ENCODE results near the gene HLF. TPM values are rescaled to one million over a fixed set of nuclear protein-coding genes. Genes with fewer than 3 reads are reported as not detected.

HLF gene
- total and polyA plus RNA-seq, 10 of the 15 experiments (the other 5 are each of a cell fraction or from before 2014, with no cell fraction given): 0.01 to 0.33 (median 0.20) TPM; not detected in 3

DNA sequence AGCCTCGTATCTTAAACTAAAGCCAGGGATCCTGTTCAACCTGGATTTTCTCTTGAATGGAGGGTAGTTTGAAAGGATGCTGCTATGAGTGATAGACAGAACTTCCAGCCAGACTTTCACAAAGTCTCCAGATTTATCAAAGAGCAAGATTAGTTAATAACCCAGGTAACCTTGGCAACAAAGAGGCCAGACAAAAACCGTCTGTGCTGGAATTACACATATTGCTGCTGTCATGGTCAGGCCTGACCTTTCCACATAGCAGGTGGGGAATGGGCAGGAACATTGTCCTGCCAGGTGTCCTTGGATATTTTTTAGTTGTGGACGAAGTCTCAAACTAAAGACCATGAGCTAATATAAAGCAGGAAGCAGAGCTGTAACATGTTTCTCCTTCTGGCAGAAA, 52.5 kb downstream of the HLF start:
- DNase-seq (ENCODE audit: low read depth, low spot score) (no peak), FAIRE-seq (no peak), ATAC-seq (no peak)
- Histone ChIP-seq H3K79me2 (ENCODE audit: control insufficient read depth, insufficient read depth, low read length) (no peaks in the 10 kb centered on the region), H3K9me3 (replicated peaks; ENCODE audit: control insufficient read depth, insufficient read depth, low read length) (no peaks in the 10 kb centered on the region), H3K9ac (ENCODE audit: control insufficient read depth, insufficient read depth, low read length) (no peak overlapping the region), H2AFZ (ENCODE audit: control insufficient read depth, low read depth, low read length) (no peak overlapping the region), H3K4me3 (no peak overlapping the region), H3K27ac (ENCODE audit: control insufficient read depth, insufficient read depth) (no peak overlapping the region), H3K36me3 (ENCODE audit: control insufficient read depth in 2 of 2, insufficient read depth in 2 of 2, low read length in 1 of 2) (no peaks in the 10 kb centered on the region), H3K4me2 (ENCODE audit: control insufficient read depth, insufficient read depth) (no peak overlapping the region), H3K27me3 (replicated peaks in 1 of 2; ENCODE audit: control insufficient read depth in 2 of 2, insufficient read depth in 2 of 2, low read length in 1 of 2) (peaks cover 0 to 2% of the 10 kb centered on the region in 2 experiments; a peak in 1 of 4 replicates), H3K4me1 (ENCODE audit: control insufficient read depth, insufficient read depth, low read length) (no peaks in the 10 kb centered on the region), H4K20me1 (ENCODE audit: control insufficient read depth, insufficient read depth) (no peaks in the 10 kb centered on the region)
- in situ Hi-C loops (cut with MboI): no loop called here
- TF ChIP-seq BMI1 (IDR thresholded peaks at IDR 0.05; ENCODE audit: borderline replicate concordance): no peak
- no peak for TF ChIP-seq SREBF1 (IDR thresholded peaks at IDR 0.05; ENCODE audit: low read length)
- TF ChIP-seq, protein P1, sequence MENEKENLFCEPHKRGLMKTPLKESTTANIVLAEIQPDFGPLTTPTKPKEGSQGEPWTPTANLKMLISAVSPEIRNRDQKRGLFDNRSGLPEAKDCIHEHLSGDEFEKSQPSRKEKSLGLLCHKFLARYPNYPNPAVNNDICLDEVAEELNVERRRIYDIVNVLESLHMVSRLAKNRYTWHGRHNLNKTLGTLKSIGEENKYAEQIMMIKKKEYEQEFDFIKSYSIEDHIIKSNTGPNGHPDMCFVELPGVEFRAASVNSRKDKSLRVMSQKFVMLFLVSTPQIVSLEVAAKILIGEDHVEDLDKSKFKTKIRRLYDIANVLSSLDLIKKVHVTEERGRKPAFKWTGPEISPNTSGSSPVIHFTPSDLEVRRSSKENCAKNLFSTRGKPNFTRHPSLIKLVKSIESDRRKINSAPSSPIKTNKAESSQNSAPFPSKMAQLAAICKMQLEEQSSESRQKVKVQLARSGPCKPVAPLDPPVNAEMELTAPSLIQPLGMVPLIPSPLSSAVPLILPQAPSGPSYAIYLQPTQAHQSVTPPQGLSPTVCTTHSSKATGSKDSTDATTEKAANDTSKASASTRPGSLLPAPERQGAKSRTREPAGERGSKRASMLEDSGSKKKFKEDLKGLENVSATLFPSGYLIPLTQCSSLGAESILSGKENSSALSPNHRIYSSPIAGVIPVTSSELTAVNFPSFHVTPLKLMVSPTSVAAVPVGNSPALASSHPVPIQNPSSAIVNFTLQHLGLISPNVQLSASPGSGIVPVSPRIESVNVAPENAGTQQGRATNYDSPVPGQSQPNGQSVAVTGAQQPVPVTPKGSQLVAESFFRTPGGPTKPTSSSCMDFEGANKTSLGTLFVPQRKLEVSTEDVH (IDR thresholded peaks at IDR 0.05; ENCODE audit: low read depth, partially characterized antibody): no peak
- no peak for TF ChIP-seq YY1 (IDR thresholded peaks at IDR 0.05; ENCODE audit: low read depth, low read length)
- no peak for TF ChIP-seq NR2C2 (IDR thresholded peaks at IDR 0.05; ENCODE audit: borderline replicate concordance, control insufficient read depth, insufficient read length, low read depth)
- no peak for TF ChIP-seq YBX1 (IDR thresholded peaks at IDR 0.05)
- no peak for TF ChIP-seq ZNF384 (IDR thresholded peaks at IDR 0.05; ENCODE audit: borderline replicate concordance, low read depth, low read length)
- TF ChIP-seq SPI1 (IDR thresholded peaks at IDR 0.05; ENCODE audit: borderline replicate concordance, insufficient read depth, low read depth, low read length): no peak
- TF ChIP-seq HDGF (IDR thresholded peaks at IDR 0.05): no peak
- no peak for TF ChIP-seq NFYB (IDR thresholded peaks at IDR 0.05; ENCODE audit: insufficient read depth, low read depth, low read length)
- TF ChIP-seq, protein P2, sequence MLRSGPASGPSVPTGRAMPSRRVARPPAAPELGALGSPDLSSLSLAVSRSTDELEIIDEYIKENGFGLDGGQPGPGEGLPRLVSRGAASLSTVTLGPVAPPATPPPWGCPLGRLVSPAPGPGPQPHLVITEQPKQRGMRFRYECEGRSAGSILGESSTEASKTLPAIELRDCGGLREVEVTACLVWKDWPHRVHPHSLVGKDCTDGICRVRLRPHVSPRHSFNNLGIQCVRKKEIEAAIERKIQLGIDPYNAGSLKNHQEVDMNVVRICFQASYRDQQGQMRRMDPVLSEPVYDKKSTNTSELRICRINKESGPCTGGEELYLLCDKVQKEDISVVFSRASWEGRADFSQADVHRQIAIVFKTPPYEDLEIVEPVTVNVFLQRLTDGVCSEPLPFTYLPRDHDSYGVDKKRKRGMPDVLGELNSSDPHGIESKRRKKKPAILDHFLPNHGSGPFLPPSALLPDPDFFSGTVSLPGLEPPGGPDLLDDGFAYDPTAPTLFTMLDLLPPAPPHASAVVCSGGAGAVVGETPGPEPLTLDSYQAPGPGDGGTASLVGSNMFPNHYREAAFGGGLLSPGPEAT (IDR thresholded peaks at IDR 0.05; ENCODE audit: low read depth): no peak
- no peak for TF ChIP-seq SIN3A (IDR thresholded peaks at IDR 0.05; ENCODE audit: low read depth, low read length)
- TF ChIP-seq NFXL1 (IDR thresholded peaks at IDR 0.05; ENCODE audit: borderline replicate concordance): no peak
- no peak for TF ChIP-seq NR2F1 (conservative IDR thresholded peaks at IDR 0.05)
- intact Hi-C loops (cut with micrococcal nuclease; ENCODE audit: unreplicated experiment): no loop called here
- SMC1A ChIA-PET (ENCODE audit: uncharacterized antibody, unreplicated experiment): no interaction called here
- RAD21 ChIA-PET (ENCODE audit: unreplicated experiment): no interaction called here
- BruUV-seq (replicated peaks): no TSS peak
- POLR2A ChIA-PET: no interaction called here
- WGBS (ENCODE audit: insufficient coverage, insufficient replicate concordance, low lambda C conversion rate, missing lambda C conversion rate): 22% methylated on average over 3 of the region's 3 CpGs
- CTCF ChIA-PET: no interaction called here

Measured in GM12878 (cell line).